Measurements from ENCODE around the gene TJAP1.

- TF ChIP-seq CTCF (IDR thresholded peaks at IDR 0.05; ENCODE audit: borderline replicate concordance, extremely low read depth, low read length, poor library complexity, severe bottlenecking) (no peak), EZH2 (IDR thresholded peaks at IDR 0.05; ENCODE audit: borderline replicate concordance, low read depth, low read length, severe bottlenecking) (no peak)
These were observed 64.6 kb downstream of the TJAP1 start for GRCh38 chr6:43541774-43542471.

All from DND-41 (cell line).